ENCODE data around the gene TOR1AIP2. TPM values are rescaled to one million over a fixed set of nuclear protein-coding genes. Genes with fewer than 3 reads are reported as not detected.

TOR1AIP2 gene
- total and polyA plus RNA-seq, 2 of the 13 experiments (the other 11 are each of a cell fraction or from before 2014, with no cell fraction given) = 35.2 to 65.8 TPM

DNA sequence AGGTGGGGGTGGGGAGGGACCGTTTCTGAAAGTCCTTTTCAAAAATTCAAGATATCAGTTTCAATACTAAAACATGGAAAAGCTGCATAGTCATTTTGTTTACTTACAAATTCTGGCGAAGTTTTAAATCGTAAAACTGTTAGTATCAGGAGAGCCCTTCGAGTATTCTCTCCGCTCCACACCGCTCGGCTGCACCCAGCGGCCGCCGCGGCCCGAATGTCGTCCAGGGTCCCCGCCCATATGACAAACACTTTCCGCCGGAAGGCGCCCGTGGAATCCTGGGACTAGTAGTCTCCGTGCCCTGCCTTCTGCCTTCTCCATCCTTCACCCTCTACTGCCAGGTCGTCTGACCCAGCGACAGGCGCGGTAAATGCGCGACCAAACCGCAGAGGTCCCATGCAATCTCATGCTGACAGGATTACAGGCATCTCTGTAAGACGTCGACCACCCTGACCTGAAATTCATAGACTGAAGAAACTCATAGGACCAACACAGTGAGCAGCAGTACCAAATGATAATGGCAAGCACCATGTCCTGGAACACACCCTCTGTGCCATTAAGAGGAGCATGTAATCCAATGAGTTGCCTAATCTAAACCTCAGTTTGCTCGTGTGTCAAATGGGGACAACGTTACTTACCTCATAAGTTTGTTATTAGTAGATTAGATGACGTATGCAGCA lies at the start of gene TOR1AIP2 (continued):
- TF ChIP-seq, protein P1, sequence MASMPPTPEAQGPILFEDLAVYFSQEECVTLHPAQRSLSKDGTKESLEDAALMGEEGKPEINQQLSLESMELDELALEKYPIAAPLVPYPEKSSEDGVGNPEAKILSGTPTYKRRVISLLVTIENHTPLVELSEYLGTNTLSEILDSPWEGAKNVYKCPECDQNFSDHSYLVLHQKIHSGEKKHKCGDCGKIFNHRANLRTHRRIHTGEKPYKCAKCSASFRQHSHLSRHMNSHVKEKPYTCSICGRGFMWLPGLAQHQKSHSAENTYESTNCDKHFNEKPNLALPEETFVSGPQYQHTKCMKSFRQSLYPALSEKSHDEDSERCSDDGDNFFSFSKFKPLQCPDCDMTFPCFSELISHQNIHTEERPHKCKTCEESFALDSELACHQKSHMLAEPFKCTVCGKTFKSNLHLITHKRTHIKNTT (CRISPR knock-in tag; IDR thresholded peaks at IDR 0.05) = no peak
- TF ChIP-seq, protein P2, sequence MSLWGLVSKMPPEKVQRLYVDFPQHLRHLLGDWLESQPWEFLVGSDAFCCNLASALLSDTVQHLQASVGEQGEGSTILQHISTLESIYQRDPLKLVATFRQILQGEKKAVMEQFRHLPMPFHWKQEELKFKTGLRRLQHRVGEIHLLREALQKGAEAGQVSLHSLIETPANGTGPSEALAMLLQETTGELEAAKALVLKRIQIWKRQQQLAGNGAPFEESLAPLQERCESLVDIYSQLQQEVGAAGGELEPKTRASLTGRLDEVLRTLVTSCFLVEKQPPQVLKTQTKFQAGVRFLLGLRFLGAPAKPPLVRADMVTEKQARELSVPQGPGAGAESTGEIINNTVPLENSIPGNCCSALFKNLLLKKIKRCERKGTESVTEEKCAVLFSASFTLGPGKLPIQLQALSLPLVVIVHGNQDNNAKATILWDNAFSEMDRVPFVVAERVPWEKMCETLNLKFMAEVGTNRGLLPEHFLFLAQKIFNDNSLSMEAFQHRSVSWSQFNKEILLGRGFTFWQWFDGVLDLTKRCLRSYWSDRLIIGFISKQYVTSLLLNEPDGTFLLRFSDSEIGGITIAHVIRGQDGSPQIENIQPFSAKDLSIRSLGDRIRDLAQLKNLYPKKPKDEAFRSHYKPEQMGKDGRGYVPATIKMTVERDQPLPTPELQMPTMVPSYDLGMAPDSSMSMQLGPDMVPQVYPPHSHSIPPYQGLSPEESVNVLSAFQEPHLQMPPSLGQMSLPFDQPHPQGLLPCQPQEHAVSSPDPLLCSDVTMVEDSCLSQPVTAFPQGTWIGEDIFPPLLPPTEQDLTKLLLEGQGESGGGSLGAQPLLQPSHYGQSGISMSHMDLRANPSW (CRISPR knock-in tag; IDR thresholded peaks at IDR 0.05; ENCODE audit: borderline replicate concordance) = peak; percentile 22; the same call in 1 of the 2 replicates
- no peak for TF ChIP-seq HHEX (CRISPR knock-in tag; IDR thresholded peaks at IDR 0.05)
- TF ChIP-seq, protein P3, sequence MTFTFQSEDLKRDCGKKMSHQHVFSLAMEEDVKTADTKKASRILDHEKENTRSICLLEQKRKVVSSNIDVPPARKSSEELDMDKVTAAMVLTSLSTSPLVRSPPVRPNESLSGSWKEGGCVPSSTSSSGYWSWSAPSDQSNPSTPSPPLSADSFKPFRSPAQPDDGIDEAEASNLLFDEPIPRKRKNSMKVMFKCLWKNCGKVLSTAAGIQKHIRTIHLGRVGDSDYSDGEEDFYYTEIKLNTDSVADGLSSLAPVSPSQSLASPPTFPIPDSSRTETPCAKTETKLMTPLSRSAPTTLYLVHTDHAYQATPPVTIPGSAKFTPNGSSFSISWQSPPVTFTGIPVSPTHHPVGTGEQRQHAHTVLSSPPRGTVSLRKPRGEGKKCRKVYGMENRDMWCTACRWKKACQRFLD (CRISPR knock-in tag; IDR thresholded peaks at IDR 0.05; ENCODE audit: borderline replicate concordance) = no peak
- TF ChIP-seq ZNF510 (CRISPR knock-in tag; IDR thresholded peaks at IDR 0.05; ENCODE audit: low read depth) = no peak
- TF ChIP-seq REPIN1 (CRISPR knock-in tag; IDR thresholded peaks at IDR 0.05; ENCODE audit: borderline replicate concordance, low read depth) = no peak
- no peak for TF ChIP-seq TOPORS (CRISPR knock-in tag; IDR thresholded peaks at IDR 0.05)
- no peak for TF ChIP-seq NAIF1 (CRISPR knock-in tag; IDR thresholded peaks at IDR 0.05; ENCODE audit: borderline replicate concordance)
- TF ChIP-seq ZNF607 (CRISPR knock-in tag; IDR thresholded peaks at IDR 0.05; ENCODE audit: borderline replicate concordance) = no peak
- TF ChIP-seq HNRNPLL (IDR thresholded peaks at IDR 0.05; ENCODE audit: low read depth, low read length, poor library complexity, severe bottlenecking) = no peak
- no peak for TF ChIP-seq ZFAT (CRISPR knock-in tag; conservative IDR thresholded peaks at IDR 0.05)
- TF ChIP-seq HES4 (CRISPR knock-in tag; IDR thresholded peaks at IDR 0.05; ENCODE audit: borderline replicate concordance) = no peak
- 0 out of 2 replicates have a peak, but pooled peaks have one; percentile 34 for TF ChIP-seq ZNF232 (CRISPR knock-in tag; IDR thresholded peaks at IDR 0.05; ENCODE audit: borderline replicate concordance)
- TF ChIP-seq FIP1L1 (IDR thresholded peaks at IDR 0.05; ENCODE audit: borderline replicate concordance, insufficient read depth, low read depth, low read length) = no peak
- TF ChIP-seq ZNF33A (CRISPR knock-in tag; IDR thresholded peaks at IDR 0.05; ENCODE audit: borderline replicate concordance) = no peak
- TF ChIP-seq, protein P4, sequence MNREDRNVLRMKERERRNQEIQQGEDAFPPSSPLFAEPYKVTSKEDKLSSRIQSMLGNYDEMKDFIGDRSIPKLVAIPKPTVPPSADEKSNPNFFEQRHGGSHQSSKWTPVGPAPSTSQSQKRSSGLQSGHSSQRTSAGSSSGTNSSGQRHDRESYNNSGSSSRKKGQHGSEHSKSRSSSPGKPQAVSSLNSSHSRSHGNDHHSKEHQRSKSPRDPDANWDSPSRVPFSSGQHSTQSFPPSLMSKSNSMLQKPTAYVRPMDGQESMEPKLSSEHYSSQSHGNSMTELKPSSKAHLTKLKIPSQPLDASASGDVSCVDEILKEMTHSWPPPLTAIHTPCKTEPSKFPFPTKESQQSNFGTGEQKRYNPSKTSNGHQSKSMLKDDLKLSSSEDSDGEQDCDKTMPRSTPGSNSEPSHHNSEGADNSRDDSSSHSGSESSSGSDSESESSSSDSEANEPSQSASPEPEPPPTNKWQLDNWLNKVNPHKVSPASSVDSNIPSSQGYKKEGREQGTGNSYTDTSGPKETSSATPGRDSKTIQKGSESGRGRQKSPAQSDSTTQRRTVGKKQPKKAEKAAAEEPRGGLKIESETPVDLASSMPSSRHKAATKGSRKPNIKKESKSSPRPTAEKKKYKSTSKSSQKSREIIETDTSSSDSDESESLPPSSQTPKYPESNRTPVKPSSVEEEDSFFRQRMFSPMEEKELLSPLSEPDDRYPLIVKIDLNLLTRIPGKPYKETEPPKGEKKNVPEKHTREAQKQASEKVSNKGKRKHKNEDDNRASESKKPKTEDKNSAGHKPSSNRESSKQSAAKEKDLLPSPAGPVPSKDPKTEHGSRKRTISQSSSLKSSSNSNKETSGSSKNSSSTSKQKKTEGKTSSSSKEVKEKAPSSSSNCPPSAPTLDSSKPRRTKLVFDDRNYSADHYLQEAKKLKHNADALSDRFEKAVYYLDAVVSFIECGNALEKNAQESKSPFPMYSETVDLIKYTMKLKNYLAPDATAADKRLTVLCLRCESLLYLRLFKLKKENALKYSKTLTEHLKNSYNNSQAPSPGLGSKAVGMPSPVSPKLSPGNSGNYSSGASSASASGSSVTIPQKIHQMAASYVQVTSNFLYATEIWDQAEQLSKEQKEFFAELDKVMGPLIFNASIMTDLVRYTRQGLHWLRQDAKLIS (CRISPR knock-in tag; IDR thresholded peaks at IDR 0.05) = no peak
- TF ChIP-seq, protein P5, sequence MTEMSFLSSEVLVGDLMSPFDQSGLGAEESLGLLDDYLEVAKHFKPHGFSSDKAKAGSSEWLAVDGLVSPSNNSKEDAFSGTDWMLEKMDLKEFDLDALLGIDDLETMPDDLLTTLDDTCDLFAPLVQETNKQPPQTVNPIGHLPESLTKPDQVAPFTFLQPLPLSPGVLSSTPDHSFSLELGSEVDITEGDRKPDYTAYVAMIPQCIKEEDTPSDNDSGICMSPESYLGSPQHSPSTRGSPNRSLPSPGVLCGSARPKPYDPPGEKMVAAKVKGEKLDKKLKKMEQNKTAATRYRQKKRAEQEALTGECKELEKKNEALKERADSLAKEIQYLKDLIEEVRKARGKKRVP (CRISPR knock-in tag; IDR thresholded peaks at IDR 0.05) = no peak
- TF ChIP-seq NCOA2 (CRISPR knock-in tag; IDR thresholded peaks at IDR 0.05) = no peak
- no peak for TF ChIP-seq ZNF713 (CRISPR knock-in tag; IDR thresholded peaks at IDR 0.05)

Measured in HepG2 (cell line).